ENCODE data around the gene UPP2. TPM values are rescaled to one million over a fixed set of nuclear protein-coding genes. Genes with fewer than 3 reads are reported as not detected.

UPP2 gene
- total and polyA plus RNA-seq, 2 of the 13 experiments (the other 11 are each of a cell fraction or from before 2014, with no cell fraction given), result 0.07 to 0.28 TPM

GRCh38 chr2:158125756-158126498, 24.3 kb downstream of the UPP2 start:
- ATAC-seq (no peak), FAIRE-seq (no peak), DNase-seq (ENCODE audit: low spot score) (no peak)
- TF ChIP-seq CEBPB (IDR thresholded peaks at IDR 0.05; ENCODE audit: borderline replicate concordance, low read depth, low read length), result no peak
- TF ChIP-seq, protein P1, sequence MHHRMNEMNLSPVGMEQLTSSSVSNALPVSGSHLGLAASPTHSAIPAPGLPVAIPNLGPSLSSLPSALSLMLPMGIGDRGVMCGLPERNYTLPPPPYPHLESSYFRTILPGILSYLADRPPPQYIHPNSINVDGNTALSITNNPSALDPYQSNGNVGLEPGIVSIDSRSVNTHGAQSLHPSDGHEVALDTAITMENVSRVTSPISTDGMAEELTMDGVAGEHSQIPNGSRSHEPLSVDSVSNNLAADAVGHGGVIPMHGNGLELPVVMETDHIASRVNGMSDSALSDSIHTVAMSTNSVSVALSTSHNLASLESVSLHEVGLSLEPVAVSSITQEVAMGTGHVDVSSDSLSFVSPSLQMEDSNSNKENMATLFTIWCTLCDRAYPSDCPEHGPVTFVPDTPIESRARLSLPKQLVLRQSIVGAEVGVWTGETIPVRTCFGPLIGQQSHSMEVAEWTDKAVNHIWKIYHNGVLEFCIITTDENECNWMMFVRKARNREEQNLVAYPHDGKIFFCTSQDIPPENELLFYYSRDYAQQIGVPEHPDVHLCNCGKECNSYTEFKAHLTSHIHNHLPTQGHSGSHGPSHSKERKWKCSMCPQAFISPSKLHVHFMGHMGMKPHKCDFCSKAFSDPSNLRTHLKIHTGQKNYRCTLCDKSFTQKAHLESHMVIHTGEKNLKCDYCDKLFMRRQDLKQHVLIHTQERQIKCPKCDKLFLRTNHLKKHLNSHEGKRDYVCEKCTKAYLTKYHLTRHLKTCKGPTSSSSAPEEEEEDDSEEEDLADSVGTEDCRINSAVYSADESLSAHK (CRISPR knock-in tag; IDR thresholded peaks at IDR 0.05; ENCODE audit: borderline replicate concordance), result no peak
- 0 out of 2 replicates have a peak, but pooled peaks have one; percentile 4 for TF ChIP-seq HNF4A (CRISPR knock-in tag; IDR thresholded peaks at IDR 0.05)
- TF ChIP-seq ZNF576 (CRISPR knock-in tag; IDR thresholded peaks at IDR 0.05), result no peak
- no peak for TF ChIP-seq SP4 (CRISPR knock-in tag; IDR thresholded peaks at IDR 0.05)
- no peak for TF ChIP-seq NFE2 (CRISPR knock-in tag; IDR thresholded peaks at IDR 0.05)
- no peak for TF ChIP-seq JUNB (CRISPR knock-in tag; IDR thresholded peaks at IDR 0.05; ENCODE audit: borderline replicate concordance)
- TF ChIP-seq, protein P2, sequence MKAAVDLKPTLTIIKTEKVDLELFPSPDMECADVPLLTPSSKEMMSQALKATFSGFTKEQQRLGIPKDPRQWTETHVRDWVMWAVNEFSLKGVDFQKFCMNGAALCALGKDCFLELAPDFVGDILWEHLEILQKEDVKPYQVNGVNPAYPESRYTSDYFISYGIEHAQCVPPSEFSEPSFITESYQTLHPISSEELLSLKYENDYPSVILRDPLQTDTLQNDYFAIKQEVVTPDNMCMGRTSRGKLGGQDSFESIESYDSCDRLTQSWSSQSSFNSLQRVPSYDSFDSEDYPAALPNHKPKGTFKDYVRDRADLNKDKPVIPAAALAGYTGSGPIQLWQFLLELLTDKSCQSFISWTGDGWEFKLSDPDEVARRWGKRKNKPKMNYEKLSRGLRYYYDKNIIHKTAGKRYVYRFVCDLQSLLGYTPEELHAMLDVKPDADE (CRISPR knock-in tag; IDR thresholded peaks at IDR 0.05), result no peak
- peaks cover 88% of the 10 kb centered on the region for H3K4me1 ChIP-seq (ENCODE audit: insufficient read depth, low read length)
- no peak overlapping the region for H3K4me3 ChIP-seq (replicated peaks in 1 of 3; ENCODE audit: insufficient read depth in 1 of 3, low read depth in 2 of 3, low read length in 3 of 3)
- no peaks in the 10 kb centered on the region for H3K9me3 ChIP-seq (ENCODE audit: low read length)
- H3K27me3 ChIP-seq (ENCODE audit: control insufficient read depth in 1 of 2, insufficient read depth in 2 of 2, low read length in 2 of 2), result no peaks in the 10 kb centered on the region
- WGBS (ENCODE audit: low lambda C conversion rate), result 86% methylated on average over 5 of the region's 5 CpGs
- no TSS peak for BruUV-seq (replicated peaks)
- no peaks in the 10 kb centered on the region for H4K20me1 ChIP-seq (ENCODE audit: insufficient read depth, low read length)
- no peak overlapping the region for H3K4me2 ChIP-seq (ENCODE audit: low read depth, low read length)
- no peak overlapping the region for H3K27ac ChIP-seq (ENCODE audit: extremely low read length, insufficient read depth, low read length)
- no peak overlapping the region for H3K9ac ChIP-seq (ENCODE audit: insufficient read depth, low read depth, low read length)
- H2AFZ ChIP-seq (ENCODE audit: low read length), result no peak overlapping the region
- ChIA-PET CTCF (ENCODE audit: low intra/inter-chr PET ratio, low total read pairs) (no interaction called here), POLR2A (no interaction called here)
- in situ Hi-C loops (cut with HindIII; ENCODE audit: extremely low pct_ligation_motif_present, low pct_unique_long_range_greater_than_20kb), result no loop called here
- intact Hi-C loops (cut with micrococcal nuclease; ENCODE audit: unreplicated experiment), result loop anchor here (2.0 kb wide), 1 partner anchor 47 kb away; no protein-coding TSS in a partner anchor
- no peaks in the 10 kb centered on the region for H3K36me3 ChIP-seq (replicated peaks in 1 of 2; ENCODE audit: control insufficient read depth in 1 of 2, insufficient read depth in 2 of 2, low read length in 2 of 2)
- no peaks in the 10 kb centered on the region for H3K79me2 ChIP-seq (ENCODE audit: insufficient read depth, low read length)
